NCI-H187 treated with DMSO at 0.1 percent for 48 hours (cell line): ENCODE data around the gene STH.

Experiments used
- DNase-seq: peaks from one replicate; lab custom pipeline; 2025; lab: John Stamatoyannopoulos, UW

Gene STH

DNA sequence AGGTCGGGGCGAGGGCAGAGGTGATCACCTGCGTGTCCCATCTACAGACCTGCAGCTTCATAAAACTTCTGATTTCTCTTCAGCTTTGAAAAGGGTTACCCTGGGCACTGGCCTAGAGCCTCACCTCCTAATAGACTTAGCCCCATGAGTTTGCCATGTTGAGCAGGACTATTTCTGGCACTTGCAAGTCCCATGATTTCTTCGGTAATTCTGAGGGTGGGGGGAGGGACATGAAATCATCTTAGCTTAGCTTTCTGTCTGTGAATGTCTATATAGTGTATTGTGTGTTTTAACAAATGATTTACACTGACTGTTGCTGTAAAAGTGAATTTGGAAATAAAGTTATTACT is 28.9 kb downstream of the STH start:
- DNase-seq: no peak

DNA sequence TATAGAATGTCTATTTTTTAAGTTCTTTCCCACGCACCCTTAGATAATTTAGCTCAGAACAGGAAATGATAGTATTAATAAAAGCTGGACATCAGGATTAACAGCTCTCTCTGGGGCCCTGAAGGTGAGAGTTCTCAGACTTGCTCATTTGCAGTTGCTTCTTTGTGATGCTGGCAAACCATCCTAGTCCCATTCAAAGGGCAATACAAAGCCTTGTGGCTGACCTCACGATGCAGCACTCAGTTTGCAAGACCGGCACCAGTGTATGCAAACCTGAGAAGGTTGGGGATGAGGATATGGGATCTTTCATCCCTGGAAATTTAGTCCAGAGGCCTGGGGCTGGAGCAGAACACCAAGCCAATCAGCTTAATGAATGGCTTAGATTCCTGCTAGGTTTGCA is 29.3 kb downstream of the STH start:
- DNase-seq: no peak

DNA sequence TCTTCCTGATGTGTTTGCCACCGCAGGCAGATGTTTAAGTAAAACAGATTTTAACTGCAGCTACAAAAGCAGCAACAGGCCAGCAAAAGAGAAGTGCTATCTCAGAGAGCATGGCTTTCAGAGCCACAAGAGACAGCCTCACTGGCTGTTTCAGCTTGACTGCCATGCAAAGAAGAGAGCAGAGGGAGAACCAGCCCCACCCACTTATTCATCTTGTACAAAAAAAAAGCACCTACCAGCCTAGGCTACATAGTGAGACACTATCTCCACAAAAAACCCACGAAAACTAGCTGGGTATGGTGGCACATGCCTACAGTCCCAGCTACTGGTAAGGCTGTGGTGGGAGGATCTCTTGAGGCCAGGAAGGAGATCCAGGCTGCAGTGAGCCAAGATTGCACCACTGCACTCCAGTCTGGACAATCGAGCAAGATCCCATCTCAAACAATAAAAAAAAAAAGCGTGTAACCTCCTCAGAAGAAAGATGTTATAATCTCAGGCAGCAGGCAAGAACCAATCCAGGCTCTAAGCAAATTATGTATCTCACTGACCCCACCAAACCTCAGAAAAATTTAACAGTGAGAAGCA is 30.0 kb downstream of the STH start:
- no peak for DNase-seq

DNA sequence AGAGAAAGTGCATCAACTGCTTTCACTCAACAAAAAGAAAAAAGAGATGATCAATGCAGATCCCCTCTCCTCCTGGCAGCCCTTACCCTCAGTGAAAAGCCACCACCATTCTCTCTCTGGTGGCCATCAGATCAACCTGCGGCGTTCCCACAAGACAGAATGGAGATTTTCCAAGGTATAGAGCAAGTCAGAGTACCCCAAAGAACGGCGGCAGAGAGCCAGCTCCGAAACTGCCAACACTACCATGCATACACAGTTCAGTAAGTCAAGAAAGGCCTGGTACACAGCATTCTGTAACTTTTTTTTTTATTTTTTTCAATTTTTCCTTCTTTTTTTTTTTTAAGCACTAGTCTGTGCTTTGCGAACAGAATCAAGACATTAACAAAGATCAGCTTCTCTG is 30.6 kb downstream of the STH start:
- no peak for DNase-seq

DNA sequence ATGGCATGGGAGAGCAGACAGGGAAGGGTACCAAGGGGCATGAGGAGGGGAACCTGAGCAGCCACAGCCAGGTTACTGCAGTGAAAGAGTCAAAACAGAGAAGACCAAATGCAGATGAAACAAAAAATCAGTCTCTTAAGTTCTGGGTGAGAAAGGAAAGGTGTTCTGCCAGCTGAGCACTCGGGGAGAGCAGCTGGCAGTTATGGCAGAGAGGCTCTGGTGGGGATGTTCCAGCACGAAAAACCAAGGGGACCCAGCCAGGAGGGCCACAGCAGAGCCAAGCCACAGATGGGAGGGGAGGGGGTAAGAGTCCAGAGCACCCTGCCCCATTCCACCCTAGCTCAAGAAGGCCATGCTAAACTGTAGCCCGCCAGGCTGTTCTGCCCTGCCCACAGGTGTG is 31.7 kb downstream of the STH start:
- no peak for DNase-seq

DNA sequence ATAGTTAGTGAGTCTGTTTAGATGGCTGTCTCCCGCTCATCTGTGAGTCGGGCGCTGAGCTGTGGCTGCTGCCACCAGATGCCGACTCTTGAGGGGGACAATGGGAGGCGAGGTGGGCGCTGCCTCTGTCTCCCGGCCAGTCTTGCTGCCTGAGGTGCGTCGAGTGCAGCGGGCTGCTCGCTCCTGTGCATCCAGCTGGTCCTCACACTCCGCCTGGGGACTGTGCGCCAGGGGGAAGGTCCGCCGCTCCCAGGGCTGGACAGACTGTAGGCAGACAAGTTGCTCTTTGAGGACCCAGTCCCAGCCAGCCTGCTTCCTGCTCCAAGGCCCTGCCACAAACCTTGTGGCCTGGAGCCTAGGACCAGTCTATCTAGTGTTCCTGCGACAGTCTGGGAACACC is 32.4 kb downstream of the STH start:
- DNase-seq: no peak

DNA sequence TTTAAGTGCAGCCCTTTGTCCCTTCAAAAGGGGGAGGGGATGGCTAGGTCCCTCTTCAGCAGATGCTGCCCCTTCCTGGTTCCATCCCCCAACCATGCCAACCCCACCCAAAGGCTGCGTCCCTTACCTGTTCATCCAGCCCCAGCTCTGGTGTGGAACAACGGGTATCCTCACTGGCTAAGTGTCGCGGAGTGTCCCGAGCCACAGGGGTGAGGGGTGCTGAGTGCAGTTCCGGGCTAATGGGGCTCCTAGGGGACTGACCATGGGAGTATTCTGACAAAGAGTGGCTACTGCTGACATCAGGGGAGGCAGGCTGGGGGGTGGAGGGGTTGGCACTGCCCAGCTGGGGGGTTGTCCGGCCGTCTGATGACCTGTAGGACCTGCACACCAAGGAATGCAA is 32.9 kb downstream of the STH start:
- DNase-seq: no peak

DNA sequence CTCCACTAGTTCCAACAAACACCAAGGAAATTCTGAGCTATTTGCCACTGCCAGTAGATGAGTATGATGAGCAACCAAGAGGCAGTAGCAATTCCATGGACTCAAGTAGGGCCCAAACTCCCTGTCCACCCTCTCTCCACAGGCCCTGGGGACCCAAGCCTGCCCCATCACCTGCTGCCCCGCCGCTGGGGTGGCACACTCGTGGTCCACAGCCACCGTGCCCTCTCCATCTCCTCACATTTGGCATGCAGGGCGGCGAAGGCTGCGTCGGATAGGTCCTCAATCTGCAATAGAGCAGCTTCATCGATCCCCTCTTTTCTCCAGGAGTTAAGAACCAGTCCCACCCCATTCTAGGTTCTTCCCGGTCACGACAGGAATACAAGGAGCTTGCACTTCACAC is 33.9 kb downstream of the STH start:
- DNase-seq: no peak

DNA sequence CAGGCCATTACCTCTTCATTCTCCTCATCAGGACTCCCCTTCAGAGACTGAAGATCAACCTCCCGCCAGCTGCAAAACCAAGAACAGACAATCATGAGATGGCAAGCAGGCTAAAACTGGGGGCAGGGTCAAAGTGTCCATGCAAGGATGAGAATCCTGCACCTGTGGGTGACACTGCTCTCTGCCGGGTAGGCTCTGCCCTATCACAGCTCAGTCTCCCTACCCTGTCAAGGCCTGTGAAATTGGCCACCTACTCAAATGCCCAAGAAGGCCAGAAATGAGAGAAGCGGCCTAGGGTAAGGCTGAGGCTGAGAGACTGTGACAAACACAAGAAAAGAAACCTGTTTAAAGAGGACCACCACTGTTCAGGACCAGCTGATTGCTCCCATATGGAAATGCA is 34.3 kb downstream of the STH start:
- no peak for DNase-seq

DNA sequence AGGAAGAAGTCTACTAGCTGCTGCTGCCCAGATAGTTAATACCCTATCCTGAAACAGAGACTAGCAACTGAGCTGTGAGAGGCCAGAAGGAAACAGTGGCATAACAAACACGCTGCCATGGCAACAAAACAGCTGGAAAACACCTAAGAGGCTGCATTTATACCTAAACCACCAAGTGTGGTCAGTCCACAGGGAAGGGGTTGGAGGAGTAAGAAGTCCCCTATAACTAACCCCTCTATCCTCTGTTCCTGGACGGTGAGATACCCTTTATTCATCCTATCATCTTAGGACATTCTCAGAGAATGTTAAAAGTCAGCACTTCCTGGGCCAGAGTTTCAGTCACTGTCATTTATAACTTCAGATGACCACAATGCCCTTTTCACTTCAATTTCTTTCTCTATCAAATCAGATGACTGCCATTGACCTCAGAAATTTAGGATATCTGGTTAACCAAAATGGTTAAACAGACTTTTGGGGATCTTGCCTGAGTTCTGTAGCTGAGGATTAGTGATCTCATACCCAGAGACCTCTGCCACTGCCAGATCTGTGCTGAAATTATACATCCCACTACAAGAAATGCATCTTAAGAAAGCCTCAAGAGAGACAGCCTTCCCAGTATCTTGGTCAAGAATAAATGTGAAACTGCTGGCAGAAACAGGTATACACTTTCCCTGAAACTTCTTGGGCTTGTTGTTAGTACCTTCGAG is 36.2 kb downstream of the STH start:
- no peak for DNase-seq

DNA sequence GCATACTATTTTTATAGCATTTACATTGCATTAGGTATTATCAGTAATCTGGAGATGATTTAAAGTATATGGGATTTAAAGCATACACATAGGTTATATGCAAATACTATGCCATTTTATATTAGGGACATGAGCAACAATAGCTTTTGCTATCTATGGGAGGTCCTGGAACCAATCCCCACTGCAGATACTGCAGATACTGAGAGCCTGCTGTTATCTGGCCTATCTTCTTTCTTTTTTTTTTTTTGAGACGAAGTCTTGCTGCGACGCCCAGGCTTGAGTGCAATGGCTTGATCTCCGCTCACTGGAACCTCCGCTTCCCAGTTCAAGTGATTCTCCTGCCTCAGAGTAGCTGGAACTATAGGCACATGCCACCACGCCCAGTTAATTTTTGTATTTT is 37.4 kb downstream of the STH start:
- no peak for DNase-seq

DNA sequence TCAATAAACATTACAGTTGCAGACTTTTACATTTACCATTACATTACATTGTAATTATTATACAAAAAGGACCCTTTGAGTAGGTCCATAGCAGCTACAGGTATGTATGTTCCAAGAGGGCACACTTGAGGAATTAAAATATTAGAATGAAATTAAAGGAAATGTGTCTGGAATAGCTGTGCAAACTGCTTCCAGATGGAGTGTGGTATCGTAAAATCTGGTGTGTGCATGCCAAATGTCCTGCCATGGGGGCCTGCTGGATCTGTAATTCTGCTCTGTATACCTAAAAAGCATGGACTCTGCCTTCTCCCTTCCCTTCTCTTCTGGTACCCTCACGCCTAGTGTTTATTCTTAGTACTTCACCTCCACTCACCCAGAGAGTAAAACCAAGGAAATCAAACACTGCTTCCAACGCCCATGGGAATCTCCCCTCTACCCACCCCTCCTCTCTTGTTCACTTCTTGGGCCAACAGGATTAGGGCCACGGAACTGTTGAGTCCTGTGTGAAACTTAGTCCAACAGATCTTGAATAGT is 38.7 kb downstream of the STH start:
- no peak for DNase-seq

DNA sequence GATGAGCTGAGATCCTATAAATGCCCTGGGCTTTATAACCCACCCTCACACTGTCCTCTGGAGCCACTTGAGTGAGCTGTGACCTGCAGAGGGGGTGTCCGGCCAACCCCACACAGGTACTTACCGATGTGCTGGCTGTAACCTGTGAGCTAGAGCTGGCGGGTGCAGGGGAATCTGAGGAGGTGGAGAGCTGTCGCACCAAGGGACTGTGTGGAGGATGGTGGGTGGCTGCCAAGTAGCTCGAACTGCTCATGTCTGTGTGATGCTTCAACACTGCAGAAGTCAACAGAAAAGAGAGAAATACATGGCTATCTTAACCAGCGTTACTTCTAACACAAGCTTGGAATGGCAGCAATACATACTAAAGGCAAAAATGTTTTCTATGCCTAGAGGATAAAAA is 39.4 kb downstream of the STH start:
- no peak for DNase-seq

DNA sequence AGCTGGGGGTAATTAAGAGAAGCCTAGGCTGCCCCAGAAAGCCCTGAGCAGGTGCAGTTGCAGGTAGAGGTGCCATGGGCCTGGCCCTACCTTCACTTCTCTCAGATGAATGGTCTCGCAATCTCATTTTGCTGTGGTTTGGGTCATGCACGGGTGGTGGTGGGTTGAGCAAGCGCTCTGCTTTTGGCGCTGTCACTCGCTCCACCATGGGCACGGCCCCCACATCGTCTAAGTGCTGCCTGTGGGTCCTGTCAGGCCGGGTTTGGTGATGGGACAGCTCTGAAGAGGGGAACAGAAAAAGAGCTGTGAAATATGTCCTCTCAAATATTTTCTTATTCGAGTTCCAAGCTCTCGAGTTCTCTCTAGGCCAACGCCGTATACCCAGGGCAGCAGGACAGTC is 39.9 kb downstream of the STH start:
- no peak for DNase-seq

DNA sequence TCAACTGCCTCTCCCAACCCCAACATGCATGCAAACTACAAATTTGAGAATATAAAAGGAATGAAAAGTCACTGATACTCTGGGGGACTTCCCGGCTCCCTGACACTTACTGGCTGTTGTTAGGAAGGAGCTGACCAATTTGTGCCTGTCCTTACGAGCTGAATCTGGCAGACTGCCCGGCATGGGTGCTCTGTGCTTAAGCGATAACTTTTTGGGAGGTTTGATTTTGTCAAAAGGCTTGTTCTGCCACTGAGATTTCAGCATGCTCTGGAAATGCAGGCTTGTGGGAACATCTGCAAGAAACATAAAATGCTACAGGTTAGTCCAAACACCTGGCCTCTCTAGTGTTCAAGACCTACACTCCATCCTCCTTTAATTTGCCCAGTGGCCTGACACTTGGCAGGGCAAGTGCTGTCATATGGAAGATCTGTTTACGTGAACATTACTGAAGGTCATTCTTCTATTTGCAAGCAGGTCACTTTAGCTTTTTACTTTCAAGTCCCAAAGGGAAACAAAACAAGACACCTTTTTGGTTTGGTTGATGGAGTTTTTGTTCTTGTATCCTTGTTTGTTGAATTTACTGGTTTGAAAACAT is 40.6 kb downstream of the STH start:
- no peak for DNase-seq

DNA sequence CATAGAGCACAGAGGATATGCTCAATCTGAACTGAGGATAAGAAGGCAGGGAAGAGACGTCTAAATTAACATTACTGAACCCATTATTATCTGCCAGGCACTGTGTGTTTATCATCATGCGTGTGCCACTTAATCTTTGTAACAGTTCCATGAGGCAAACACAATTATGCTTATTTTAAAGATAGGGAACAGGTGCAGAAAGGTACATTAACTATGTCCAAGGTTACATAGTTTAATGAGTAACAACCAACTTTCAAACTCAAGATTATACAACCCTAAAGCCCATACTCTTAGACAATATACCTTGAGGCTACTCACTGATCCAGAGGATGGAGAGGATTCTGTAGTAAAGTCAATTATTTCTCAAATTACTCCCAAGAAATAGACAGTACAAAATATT is 43.2 kb downstream of the STH start:
- DNase-seq: no peak

DNA sequence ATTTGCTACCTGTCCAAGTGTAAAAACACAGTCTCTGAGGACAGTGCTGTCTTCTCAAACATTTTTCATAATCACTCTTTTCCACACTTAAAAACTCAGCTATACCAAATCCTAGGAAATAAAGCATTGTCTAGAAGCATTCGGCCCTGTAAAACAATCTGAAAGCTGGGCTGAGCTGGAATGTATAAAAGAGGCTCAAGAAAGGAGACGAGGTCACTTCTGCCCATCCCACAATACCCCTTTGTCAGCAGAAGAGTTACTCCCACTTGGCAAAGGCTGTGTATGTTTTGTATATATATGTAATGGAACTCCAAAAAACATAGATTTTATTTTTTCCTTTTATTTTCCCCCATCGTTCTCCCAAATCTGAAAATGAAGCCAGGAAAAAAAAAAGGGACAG is 43.9 kb downstream of the STH start:
- DNase-seq: no peak

DNA sequence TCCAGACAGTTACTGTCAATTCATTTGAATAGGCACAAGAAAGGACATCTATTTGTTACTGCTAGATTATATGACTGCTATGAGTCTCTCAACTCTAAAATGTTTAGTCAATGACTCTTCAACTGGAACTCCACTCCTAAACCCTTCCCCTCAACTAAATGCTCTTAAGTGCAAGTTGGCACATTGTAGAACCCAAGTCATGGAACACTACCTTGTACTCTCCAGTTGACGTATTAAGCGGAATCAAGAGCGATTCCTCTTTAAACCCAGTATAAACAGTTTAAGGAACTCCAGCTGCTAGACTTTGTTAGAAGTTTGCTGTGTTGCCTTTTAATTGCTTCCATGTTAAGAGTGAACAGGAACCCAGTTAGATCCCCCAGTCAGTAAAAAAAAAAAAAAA is 44.6 kb downstream of the STH start:
- DNase-seq: peak; percentile 8

DNA sequence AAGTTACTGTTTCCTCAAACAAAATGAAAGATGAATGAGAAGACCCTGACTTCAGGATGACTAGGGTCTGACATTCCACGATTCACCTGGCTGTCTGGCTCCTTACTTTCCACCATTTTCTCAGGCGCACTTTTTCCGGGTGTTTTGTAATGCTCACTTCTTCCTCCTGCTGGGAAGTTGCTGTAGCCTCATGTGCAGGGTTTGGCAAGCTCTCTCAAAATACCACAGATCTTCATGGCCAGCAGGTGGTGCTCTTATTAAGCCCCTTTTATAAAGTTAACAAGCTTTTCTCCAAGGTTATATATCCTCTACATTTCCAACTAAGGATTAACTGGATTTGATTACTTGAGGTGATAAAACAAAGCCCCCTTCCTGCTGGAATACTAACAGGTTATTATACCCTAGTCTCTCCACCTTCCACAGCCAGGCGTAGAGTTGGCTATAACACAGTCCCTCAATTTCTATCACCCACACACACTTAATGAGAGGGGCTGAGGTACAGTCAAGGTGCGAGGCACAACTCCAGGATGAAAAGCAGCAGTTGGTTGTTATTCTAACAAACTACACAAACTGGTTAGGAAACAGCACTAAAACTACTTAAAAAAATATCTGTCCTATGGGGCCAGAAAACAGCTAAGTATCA is 45.4 kb downstream of the STH start:
- DNase-seq: no peak

DNA sequence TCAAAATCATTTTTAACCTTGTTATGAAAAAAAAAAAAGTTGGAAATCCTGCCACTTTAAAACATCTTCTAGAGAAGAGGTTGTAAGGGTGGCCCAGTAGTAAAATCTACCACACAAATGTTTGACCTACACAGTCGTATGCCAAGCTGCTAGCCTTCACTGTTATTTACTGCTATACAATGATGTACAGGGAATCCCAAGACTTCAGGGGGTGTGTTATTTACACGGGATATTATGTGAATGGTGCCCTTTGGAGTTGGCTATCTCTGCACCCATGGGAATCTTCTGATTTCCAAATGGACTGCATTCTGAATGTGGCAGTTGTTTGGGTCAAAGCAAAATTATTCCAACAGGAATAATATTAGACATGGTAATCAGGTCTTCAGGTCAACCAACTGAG is 45.9 kb downstream of the STH start:
- no peak for DNase-seq

DNA sequence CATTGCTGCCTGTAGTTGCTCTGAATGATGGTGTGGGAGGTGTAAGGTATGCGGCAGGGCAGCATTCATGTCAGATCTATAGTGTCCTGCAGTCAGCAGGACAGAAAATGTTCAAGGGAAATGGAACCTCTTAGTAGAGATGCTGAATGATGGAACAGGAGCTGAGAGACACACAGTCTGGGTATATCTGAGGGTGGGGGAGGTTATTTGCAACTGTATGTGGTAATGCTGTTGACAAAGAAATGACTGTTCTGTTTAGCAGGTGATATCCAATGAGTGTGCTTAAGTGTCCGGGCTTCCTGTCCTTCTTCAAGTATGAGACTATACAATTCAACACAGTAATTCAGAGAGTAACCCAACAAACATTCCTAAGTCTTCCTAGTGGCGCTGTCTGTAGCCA is 46.6 kb downstream of the STH start:
- DNase-seq: no peak

DNA sequence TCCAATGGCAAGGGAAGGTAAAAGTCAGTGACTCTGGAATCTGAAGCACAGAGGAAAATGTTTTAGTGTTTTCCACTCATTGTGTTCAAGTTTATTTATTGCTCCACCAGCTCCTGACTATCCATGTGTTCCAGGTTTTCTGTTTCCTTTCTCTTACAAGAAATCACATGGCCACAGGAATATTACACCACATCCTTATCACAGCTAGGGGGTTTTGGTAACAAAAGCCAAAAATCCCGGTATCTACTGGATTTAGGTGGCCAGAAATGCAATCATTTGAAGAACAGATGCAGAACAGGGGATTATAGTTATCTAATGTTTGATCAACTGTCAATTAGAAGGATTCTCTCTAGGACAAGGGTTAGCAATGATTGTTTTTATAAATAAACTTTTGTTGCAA is 47.9 kb downstream of the STH start:
- no peak for DNase-seq

DNA sequence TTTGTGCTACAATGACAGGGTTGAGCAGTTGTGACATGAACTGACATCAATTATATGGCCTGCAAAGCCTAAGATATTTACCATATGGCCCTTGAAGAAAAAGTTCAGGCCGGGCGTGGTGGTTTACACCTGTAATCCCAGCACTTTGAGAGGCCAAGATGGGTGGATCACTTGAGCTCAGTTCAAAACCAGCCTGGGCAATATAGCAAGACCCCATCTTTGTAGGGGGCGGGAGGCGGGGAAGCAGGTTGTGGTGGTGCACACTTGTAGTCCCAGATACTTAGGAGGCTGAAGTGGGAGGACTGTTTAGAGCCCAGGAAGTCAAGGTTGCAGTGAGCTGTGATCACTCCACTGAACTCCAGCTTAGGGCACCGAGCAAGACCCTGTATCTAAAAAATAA is 48.3 kb downstream of the STH start:
- DNase-seq: no peak
